Neural progenitor cell (in vitro differentiated cells): ENCODE data around the gene FOXK2.
"Not testable (repeated sequence)": the region's sequence is repeated elsewhere in the genome, so short reads cannot be mapped to it uniquely, and the experiment has no call there.

ENCODE experiments used
- CTCF ChIP-seq: fragments of 200-600 bp; sonication (generic); IDR thresholded peaks from 2 replicates; pipeline ENCODE4 v1.5.1; 2017; ENCODE audit warnings: antibody characterized with exemption, mild to moderate bottlenecking
- EZH2 ChIP-seq: fragments of 200-600 bp; sonication (generic); IDR thresholded peaks from 2 replicates; pipeline ENCODE4 v1.6.1; 2017; ENCODE audit warnings: antibody characterized with exemption, mild to moderate bottlenecking, moderate library complexity

GRCh38 chr17:82562718-82563220 lies 43.2 kb downstream of the FOXK2 start:
- TF ChIP-seq CTCF, EZH2: not testable (repeated sequence)
